GM21390 (cell line): ENCODE data around the gene WWC2.

Experiments
- ATAC-seq: cut with Tn5 transposase; IDR thresholded peaks from one replicate; pipeline ENCODE4 v1.9.1; 2021; ENCODE audit not compliant: unreplicated experiment

Gene WWC2

DNA sequence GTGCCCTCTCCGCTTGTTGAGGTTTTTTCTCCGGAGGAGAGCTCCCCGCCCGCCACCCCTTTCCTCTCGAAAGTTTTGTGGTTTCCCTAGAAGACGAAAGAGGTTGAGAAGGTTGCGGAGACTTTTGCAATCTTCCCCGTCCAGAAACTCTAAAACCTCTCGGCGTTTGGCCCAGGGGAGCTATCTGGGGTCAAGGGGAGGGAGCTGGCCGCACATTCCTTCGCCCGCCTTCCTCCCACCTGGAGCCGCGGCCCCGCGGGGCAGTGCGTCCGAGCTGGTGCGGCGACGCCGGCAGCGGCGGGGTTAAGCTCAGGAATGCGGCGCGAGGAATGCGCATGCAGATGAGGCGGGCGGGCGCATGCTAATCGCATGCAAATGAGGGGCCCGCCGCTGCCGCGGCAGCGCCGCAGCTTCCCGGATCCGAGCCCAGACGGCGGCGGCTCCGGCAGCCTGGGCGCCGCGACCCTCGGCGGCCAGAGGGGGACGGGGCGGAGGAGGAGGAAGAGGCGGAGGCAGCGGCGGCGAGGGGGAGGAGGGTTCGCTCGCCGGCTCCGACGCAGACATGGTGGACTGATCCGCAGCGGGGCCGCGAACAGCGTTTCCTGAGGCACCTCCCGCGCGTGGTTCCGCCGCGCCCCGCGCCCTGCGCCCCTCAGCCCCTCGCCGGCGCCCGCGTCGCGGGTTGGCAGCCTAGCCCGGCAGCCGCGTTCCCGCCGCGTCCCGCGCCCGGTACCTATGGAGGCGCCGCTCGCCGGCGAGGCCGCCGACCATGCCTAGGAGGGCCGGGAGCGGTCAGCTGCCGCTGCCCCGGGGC, at the start of gene WWC2:
TSS of gene WWC2 (plus strand) at position 535 of the 814 bp plus-strand sequence. CDS start at position 770, 235 bp downstream.
- peak; percentile 76 for ATAC-seq

DNA sequence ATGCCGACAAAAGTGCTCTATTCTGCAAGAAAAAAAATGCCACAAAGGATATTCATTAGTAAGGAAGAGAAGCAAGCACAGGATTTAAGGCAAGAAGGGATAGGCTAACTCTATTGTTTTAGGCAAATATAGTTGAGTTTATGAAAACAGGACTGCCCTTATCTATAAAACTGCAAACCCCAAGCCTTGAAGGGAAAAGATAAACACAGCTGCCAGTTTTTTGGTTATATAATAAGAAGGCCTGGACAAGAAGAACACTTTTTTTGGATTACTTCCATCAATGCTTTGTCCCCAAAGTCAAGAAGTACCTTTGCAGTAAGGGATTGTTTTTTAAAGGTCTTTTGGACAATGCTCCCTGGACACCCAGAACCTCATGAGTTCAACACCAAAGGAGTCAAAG, 45.4 kb upstream of the WWC2 start:
- no peak for ATAC-seq

DNA sequence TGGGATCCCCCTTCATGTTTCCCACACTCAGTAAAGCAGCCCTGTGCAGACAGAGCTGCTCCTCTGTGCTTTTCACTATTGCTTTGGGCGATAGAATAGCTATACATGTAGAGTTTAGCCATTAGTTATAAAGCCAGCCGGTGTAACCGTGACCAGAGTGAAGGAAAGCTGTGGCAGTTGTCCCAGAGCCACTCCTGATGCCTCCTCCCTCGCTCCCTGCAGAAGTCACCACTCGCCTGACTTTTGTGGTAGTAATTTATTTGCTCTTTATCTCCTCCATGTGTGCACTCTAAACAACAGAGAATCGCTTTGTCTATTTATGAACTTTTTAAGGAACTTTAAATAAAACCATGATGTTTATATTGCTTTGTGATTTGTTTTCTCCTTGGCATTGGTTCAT, 41.8 kb upstream of the WWC2 start:
- ATAC-seq, result no peak

DNA sequence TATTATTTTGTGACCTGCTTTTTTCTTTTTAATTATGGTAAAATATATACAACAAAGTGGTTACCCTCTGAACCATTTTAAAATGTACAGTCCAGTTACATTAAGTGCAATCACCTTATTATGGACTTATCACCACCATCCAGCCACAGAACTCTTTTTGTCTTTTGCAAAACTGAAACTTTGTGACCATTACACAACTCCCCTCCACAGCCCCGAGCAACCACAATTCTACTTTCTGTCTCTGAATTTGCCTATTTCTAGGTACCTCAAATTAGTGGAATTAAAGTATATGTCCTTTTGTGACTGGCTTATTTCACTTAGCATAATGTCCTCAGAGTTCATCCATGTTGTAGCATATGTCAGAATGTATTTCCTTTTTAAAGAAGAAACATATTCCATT, 39.3 kb upstream of the WWC2 start:
- peak; percentile 58 for ATAC-seq

DNA sequence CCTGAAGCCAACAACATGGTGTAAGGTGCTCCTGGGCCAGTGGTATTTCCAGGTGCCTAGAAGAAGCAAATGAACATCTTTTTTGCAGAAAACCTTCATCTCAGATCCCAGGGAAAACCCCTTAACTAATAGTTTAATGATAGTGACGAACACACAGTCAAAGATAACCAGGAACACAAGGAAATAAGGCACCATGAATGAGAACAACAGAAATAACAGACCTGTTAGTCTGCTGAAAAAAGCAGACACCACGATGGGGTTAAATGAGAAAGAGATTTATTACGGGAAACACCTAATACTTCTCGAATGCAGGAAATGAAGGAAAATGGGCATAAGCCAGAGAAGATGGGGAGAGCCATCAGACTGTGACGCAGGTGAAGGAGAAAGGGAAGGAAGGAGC, 30.6 kb upstream of the WWC2 start:
- no peak for ATAC-seq

DNA sequence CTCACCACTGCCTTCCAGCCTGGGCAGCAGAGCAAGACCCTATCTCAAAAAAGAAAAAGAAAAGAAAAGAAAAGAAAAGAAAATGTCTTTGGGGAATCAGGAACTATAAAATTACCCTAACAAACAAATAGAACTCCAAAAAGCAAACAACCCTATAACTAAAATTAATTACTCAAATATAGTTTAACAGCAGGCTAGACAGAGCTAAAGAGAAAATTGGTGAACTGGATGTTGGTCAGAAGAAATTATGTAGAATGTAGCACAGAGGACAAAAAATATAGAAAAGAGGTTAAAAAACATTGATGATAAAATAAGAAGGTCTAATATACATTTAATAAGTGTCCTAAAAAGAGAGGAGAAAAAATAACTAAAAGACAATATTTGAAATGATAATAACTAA, 27.8 kb upstream of the WWC2 start:
- ATAC-seq, result no peak

DNA sequence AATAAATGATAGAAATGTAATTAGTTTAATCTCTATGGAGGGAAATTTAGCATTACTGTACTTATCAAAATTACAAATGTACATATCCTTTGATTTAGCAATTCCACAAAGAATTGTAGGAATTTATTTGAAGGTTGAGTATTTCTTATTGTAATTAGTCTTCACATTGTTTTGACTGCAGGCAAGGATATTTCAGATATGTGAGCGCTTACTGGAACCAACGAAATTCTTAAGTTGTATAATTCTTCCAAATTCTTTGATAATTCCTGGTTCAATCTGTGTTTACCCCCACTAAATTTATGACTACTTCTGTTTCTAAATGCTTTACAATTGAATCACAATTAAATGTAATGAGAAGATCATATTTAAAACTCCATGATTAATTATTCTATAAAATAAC, 26.9 kb upstream of the WWC2 start:
- ATAC-seq, result no peak

DNA sequence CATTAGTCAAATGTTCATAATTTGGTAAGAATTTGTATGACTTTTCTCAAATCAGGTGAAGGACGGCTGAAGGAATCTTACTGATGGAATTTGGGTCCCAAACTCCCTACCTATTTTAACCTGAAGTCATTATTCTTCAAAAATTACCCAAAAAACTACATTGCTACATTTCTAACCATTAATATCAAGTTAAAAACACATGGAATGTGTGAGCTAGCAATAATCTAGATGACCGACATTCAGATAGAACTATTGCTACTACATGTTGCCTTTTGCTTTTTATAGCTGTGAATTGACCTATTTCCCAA, 25.3 kb upstream of the WWC2 start:
- ATAC-seq, result no peak

DNA sequence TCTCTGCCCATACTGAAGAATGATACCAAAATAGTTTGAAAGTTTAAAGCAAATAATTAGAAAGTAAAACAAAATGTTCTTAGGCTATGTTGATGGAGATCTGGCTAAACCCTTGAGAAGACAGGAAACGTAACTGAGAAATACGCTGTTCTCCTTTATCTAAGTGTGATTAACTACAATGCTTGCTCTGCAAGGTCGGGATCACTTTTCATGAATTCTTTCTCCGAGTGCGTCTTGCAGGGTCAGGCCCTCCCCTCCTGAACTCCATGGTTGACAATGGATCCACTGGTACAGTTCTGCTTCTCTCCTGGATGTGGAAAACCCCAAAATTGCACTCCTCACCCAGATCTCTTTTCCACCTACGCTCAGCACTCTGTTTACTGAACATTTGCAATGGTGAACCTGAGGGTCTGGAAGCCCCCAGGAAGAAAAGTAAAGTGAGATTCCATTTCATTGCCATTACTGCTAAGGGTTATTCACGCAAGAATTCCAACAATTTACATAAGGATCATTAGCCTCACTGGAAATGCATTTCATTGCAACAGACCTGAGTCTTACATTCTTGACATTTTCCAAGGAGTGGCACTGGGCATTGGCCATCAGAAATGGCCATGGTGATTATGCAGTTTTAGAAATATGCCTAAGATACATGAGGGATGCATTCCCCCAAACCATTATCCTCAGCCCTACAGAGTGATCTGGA, 24.6 kb upstream of the WWC2 start:
- no peak for ATAC-seq

DNA sequence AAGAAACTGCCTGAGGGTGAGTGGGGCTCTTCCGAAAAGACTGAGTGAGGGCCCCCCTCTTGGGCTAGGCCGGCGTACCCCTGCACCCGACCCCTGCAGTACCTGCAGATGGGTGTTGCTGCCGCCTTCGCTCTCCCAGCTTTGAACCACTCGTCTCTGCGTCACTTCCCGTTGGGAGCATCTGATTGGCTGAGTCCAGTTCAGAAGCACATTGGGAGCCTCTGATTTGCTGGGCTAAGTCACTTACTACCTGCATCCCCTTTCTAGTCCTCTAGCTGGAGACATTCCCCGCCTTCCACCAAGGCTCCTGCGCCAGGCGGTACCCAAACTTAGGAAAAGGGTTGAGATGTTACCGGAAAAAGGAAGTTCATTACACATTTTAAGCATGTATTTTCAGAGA, 20.4 kb upstream of the WWC2 start:
- no peak for ATAC-seq

DNA sequence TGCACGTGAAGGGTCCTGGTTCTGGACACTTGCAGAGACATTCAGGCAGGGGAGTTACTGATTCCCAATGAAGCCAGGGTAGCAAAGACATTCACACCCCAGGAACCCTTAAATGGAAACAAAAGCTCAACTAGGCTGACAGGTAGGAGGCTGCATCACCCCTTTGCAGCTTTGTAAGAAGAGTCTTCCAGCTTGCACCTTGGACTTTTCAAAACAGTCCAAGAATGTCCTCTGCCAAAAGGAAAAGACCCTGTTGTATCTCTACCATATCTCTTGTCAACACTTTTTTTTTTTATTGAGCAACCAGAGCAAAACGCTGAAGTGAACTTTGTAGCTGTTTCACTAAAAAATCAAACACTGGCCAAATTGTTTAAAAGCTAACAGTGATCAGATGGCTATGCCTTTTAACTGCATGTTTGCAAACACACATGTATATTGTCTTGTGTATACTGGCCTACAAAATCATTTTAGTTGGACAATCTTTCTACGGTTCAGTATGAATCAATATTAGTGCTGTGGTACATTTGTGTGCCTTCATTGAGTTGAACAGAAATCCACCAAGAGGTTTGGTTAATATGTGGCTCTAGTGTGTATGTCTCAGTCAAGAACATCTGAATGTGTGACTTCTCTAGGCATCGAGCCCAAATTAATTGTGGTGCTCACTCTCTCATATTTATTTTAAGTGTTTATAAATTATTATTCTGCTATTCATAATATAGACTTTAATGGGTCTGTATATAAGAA, 18.5 kb upstream of the WWC2 start:
- no peak for ATAC-seq

DNA sequence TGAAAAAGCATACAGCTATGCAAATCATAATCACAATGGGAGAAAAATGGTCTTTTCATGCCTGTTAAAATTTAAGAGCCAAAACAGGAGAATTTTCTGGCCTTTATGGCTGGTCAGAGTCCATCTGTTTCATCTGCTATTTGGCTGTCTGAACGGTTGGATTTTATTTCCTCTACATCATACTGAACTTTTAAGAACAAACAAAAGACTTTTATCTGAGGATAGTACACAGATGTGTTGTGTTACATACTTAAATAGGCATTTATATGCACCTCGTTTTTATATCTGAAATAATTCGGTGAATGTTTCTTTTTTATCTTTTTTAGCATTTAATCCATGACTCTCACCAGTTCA, 18.0 kb upstream of the WWC2 start:
- no peak for ATAC-seq

DNA sequence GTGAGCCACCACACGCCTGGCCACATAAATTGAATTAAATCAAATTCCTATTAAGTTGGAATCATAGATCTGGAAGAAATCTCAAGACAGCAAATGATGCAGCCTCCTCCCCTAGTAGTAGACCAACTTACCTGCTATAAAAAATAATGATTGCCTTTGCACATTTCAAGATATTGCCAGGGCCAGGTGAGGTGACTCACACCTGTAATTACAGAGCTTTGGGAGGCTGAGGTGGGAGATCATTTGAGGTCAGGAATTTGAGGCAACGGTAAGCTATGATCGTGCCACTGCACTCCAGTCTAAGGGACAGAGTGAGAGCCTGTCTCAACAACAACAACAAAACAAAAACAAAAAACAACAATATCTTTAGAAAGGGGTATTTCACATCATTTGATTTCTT, 17.0 kb upstream of the WWC2 start:
- no peak for ATAC-seq

DNA sequence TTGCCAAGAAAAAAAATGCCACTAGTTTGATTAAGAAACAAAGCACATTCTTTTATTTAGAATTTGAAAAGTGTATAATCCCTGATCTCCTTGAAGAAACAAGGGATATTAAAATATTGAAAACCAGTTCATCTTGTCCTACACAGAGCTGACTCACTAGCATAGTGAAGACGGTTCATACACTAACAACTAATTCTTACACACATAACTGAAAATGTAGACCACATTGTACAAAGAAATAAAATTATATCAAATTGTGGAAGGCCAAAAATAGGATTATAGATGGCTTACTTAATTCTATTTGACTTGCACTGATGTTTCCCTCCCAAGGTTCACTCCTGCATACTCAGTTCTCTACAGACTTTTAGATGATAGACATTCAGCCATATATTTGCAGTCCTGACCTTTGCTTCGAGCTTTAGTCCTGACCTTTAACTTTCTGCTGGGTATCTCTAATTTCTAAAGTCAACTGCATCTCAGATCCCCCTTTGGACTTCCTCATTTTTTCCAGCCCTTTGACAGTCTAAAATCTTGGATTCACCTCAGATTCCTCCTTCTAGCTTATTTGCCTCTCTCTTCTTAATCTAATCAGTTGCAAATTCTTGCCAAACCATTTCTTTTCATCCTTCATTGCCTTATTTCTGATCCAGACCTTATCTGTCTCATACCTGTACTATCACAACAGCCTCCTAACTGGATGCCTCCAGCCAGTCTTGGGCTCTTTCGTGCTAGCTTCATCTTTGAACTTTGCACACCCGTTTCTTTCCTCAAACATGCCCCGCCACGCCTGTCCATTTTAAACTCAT, 4.5 kb upstream of the WWC2 start:
- no peak for ATAC-seq

DNA sequence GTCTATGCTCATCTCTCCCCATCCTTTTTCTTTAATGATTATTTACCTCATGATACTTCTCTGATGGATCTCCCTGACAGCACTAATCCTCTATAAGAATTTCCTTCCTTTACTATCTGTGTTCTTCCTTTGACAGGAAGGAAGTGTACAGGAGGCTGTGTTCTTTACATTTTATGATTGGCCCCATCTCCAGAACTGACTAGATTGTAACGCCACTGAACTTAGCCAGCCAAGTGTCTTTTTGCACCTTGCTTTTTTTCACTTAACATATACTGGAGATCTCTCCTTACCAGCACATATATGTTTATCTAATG, 3.9 kb upstream of the WWC2 start:
- ATAC-seq, result no peak

DNA sequence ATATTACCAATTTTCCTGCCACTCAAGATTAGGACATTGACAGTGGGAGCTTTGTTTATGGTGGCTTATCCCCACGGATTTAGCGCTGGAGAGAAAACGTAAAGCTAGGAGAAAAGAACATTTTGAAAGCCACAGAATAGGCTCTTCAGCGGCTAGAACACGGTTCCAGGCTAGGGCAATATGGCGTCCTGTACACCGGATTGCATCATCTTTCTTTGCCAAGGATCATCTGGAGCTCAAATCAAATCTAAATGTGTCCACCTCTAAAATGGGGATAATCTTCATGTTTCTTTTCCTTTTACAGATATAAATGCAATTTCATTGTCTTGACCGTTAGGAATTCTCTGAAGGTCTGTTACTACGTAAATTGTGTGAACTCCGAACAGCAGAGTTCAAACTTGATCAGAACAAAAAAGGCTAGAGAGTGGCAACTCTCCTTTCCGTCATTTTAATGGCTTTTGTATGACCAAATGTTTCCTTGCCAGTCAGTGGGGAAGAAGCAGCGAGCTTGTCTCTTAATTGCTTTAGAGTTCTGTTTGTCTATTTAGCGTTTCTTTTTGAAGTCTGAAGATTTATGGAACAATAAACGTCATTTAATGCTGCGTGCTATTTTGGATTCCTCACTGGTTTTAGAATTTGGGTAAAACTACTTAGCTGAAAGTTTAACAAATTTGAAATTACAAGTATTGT, 2.6 kb upstream of the WWC2 start:
- ATAC-seq, result no peak

DNA sequence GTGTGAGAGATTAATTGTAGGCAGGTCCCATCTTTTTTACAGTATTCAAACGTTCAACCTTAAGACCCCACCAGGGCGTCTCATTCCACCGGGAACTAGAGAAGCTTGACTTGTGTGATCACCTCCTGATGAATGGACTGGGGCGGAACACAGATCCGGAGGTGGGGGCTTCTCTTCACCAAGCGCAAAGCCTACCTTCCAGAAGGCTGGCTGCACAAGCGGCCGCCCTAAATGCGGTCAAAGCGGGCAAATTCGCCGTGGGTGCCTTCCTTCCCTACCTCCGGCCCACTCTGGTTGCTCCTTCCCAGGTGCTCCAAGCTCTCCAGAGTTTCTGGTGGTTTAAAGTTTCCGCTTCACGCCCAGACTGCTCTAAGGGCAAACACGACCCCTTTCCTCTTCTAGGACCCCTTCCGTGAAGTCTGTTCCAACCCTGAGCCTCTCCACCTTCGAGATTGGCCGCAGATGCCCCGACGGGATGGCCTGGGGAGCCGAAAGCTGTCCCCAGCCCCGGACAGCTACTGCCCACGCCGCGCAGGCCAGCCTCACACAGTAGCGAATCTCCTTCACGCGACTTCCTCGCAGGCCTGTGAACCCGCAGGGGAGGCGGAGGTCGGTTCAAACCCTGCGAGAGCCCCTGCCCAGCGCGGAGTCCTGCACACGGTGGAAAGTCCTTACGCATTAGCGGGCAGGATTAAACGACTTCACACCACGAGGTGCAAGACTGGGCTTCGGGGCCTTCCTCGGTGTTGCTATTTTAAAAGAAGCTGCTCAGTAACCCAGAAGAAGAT, 1.6 kb upstream of the WWC2 start:
- no peak for ATAC-seq

DNA sequence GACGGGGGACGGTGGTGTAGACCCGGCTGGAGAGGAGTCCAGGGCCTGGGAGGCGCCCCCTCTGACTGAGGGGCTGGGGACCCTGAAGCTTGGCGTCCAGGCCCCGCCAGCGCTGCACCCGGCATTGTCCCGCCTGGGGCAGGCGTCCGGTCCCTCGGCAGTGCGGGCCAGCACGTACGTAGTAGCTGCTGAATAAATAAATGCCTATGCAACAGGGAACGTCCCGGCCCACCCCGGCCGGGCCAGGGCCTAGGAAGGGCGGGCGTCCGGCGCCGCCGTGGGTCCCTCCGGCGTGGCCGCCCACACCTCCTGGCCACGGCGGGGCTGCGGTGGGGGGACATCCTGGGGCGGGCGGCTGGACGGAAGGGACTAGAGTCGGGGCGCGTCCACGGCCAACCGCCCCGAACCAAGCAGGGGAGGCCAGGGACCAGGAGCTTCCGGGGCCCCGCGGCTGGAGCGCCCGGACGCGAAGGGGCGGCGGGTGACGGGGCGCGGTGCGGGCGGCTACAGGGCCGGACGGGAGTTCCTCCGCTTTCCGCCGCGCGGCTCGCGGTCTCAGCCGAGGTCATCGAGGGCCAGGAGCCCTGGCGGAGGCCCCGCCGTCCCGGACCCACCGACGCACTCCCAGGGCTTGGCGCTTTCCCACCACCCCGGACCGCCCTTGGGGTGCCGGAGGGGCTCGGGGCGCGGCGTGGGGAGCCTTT, 886 bp upstream of the WWC2 start:
- peak; percentile 35 for ATAC-seq

DNA sequence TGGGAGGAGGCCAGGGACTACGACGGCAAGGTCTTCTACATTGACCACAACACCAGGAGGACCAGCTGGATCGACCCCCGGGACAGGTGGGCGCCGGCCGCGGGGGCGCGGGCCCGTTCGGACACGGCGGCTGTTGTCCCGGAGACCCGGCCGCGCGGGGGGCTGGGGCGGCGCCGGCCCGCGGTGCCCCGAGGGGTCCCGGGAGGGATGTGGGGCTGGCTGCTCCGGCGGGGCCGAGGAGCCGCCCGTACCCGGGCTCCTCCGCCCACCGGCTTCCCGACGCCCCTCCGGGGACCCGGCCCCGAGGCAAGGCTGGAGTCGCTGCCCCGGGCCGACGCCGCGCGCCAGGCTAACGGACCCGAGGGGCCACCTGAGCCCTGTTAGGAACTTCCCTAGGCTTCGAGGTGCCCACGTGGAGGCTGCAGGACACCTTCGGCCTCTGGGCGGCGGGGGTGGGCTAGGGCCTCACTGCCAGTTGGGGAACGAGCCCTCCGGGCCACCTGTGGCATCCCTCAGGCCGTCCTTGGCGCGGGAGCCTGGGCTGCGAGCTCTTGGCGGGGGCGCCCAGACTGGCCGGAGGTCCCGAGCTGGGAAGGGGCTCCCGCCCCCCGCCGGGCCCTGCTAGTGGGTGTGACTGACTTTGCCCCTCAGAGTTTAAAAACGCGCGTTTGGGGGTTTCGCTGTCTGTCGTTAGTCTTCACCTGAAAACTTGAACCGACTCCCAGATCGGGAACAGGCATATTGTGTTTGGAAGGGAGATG, 660 bp downstream of the WWC2 start:
- ATAC-seq, result peak; percentile 2
